ENCODE measurements around the gene MAPK10. TPM values are rescaled to one million over a fixed set of nuclear protein-coding genes. Genes with fewer than 3 reads are reported as not detected.

Gene MAPK10
- total and polyA plus RNA-seq, 2 of the 8 experiments (the other 6 are each of a cell fraction or from before 2014, with no cell fraction given): 2.5 to 3.1 TPM

- TF ChIP-seq CHD7 (IDR thresholded peaks at IDR 0.05; ENCODE audit: insufficient replicate concordance, low read length) (no peak), KDM4A (IDR thresholded peaks at IDR 0.05; ENCODE audit: low read depth, low read length, severe bottlenecking) (no peak), RAD21 (IDR thresholded peaks at IDR 0.05 in 1 of 2, conservative IDR thresholded peaks at IDR 0.05 in 1 of 2; ENCODE audit: low read depth in 2 of 2, low read length in 2 of 2) (no peak), FOSL1 (IDR thresholded peaks at IDR 0.05; ENCODE audit: insufficient read depth, low read depth, low read length) (no peak), TBP (IDR thresholded peaks at IDR 0.05; ENCODE audit: low read depth, low read length) (no peak), BRCA1 (IDR thresholded peaks at IDR 0.05; ENCODE audit: low read depth, low read length) (no peak), CTBP2 (IDR thresholded peaks at IDR 0.05; ENCODE audit: borderline replicate concordance, insufficient read depth, insufficient read length, low read length) (no peak), RNF2 (IDR thresholded peaks at IDR 0.05; ENCODE audit: borderline replicate concordance, low read depth, low read length, missing control alignments, poor library complexity, severe bottlenecking) (no peak), POLR2AphosphoS5 (IDR thresholded peaks at IDR 0.05; ENCODE audit: low read depth, low read length) (no peak), ASH2L (IDR thresholded peaks at IDR 0.05; ENCODE audit: low read length) (no peak), HDAC6 (IDR thresholded peaks at IDR 0.05; ENCODE audit: low read depth, low read length) (no peak)
Observed at GRCh38 chr4:86333236-86333635, 26.6 kb downstream of the MAPK10 start (continued).
